ENCODE data around the gene SUGP2. TPM values are rescaled to one million over a fixed set of nuclear protein-coding genes. Genes with fewer than 3 reads are reported as not detected.
"Not testable (repeated sequence)": the region's sequence is repeated elsewhere in the genome, so short reads cannot be mapped to it uniquely, and the experiment has no call there.

SUGP2 gene
- total RNA-seq, 2 donors from 2014 or later: 109 to 127 TPM

DNA sequence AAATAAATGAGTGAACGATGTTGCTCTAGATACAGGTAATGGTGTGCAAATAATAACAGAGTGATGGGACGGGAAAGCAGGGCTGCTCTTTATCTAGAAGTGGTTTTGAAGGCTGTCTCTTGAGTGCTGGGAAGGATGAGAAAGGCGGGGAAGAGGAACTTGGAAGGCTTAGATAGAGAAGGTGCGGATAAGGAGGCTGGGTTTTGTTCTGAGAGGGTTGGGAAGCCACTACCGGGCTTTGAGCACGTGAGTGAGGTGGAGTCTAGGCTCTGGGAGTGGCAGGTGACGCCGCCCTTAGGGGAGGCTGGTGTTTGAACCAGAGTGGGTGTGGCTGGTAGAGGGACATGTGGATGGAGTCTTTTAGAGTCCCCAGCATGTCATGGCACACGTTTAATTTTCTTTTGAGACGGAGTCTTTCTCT, 897 bp upstream of the SUGP2 start:
- H3K4me3 Mint-ChIP-seq: peak overlapping the region; percentile 91
- peak overlapping the region; percentile 89 for H3K27ac Mint-ChIP-seq
- peaks cover 12% of the 10 kb centered on the region for H3K4me1 Mint-ChIP-seq
- no peaks in the 10 kb centered on the region for H3K9me3 ChIP-seq (ENCODE audit: control insufficient read depth, low read length, poor library complexity, severe bottlenecking)
- no peaks in the 10 kb centered on the region for H3K36me3 Mint-ChIP-seq (ENCODE audit: low read depth)
- ATAC-seq: peak; percentile 71
- DNase-seq: peak; percentile 50 to 62 (median 56)
- no peaks in the 10 kb centered on the region for H3K27me3 Mint-ChIP-seq

DNA sequence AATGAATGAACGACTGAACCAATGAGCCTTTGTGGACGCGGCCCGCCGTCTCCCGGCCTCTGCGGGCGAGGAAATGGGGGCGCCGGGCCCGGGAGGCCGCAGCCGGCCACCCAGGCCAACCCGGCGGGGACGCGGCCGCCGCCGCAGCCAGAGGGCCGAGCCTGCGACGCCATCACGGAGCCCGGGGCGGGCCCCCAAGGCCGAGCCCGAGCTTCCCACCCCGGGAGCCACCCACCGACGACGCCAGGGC, 216 bp downstream of the SUGP2 start:
- Mint-ChIP-seq H3K36me3 (ENCODE audit: low read depth) (no peaks in the 10 kb centered on the region), H3K4me3 (peak overlapping the region; percentile 91), H3K4me1 (peaks cover 15% of the 10 kb centered on the region), H3K27me3 (no peaks in the 10 kb centered on the region), H3K27ac (peak overlapping the region; percentile 84)
- no peak for ATAC-seq
- H3K9me3 ChIP-seq (ENCODE audit: control insufficient read depth, low read length, poor library complexity, severe bottlenecking): no peaks in the 10 kb centered on the region
- DNase-seq: peak in 1 of 3 donors; percentile 12

DNA sequence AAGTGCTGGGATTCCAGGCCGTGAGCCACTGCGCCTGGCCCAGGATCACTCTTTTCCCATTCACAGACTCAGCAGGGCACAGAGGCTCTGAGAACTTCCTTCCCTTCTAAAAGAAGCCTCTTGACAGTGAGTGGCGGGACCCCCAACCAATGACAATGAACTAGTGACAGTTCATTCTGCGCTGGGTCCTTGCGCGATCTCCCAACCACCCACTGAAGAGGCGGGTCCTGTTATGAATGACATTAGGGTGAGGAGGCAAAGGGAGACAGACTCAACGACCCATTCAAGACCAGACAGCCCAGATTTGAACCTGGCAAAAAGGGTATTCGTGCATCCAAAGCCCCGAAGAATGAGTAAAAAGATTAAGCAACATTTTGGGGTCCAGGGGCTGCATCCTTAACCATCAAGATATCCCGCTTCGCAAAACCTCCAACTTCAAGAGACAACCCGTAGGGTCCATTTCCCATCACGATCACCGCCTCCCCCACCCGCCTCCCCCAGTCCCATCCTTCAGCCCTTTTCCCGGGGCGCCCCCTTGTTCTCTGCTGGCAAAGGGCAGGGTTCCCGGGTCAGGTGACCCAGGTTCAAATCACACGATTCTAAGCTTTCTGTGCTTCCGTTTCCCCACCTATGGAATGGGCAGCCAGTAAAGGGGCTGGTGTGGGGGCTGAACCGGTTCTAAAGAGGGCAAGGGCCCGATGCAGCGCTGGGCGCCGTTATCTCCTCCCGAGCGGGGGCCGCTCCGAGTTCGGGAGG, 719 bp downstream of the SUGP2 start:
- peak overlapping the region; percentile 84 for H3K27ac Mint-ChIP-seq
- ATAC-seq (peak; percentile 20), DNase-seq (peak in 2 of 3 donors; percentile 35 to 39)
- H3K36me3 Mint-ChIP-seq (ENCODE audit: low read depth): no peaks in the 10 kb centered on the region
- H3K9me3 ChIP-seq (ENCODE audit: control insufficient read depth, low read length, poor library complexity, severe bottlenecking): no peaks in the 10 kb centered on the region
- H3K27me3 Mint-ChIP-seq: no peaks in the 10 kb centered on the region
- H3K4me3 Mint-ChIP-seq: peak overlapping the region; percentile 91
- peaks cover 16% of the 10 kb centered on the region for H3K4me1 Mint-ChIP-seq

DNA sequence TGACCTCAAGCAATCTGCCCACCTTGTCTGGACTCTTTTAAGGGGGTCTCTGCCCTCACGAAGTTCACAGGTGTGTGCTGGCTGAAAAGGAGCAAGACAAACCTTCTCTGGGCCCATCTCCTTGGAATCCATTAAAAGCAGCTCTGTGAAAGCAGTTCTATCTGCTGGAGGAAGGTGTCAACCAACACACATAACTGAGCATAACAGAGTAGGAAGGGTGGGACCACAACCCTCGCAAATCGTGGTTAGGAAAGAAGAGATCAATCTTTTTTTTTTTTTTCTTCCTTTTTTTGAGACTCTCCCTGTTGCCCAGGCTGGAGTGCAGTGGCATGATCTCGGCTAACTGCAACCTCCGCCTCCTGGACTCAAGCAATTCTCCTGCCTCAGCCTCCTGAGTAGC, 1.4 kb downstream of the SUGP2 start:
- Mint-ChIP-seq H3K27ac (peak overlapping the region; percentile 84), H3K36me3 (ENCODE audit: low read depth) (peaks cover 4% of the 10 kb centered on the region), H3K27me3 (no peaks in the 10 kb centered on the region), H3K4me3 (peak overlapping the region; percentile 91), H3K4me1 (peaks cover 21% of the 10 kb centered on the region)
- DNase-seq (no peak), ATAC-seq (no peak)
- no peaks in the 10 kb centered on the region for H3K9me3 ChIP-seq (ENCODE audit: control insufficient read depth, low read length, poor library complexity, severe bottlenecking)

DNA sequence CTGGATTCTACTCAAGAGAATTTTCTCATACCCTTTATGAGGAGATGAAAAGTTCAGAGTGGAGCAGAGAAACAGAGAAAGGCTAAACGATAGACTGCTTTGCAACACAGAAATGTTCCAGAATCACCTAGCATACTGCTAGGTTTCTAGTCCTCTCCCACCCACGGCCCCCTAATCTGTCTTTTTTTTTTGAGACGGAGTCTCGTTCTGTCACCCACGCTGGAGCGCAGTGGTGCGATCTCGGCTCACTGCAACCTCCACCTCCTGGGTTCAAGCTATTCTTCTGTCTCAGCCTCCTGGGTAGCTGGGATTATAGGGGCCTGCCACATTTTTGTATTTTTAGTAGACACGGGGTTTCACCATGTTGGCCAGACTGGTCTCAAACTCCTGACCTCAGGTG, 4.8 kb downstream of the SUGP2 start:
- Mint-ChIP-seq H3K4me1 (peaks cover 24% of the 10 kb centered on the region), H3K4me3 (no peak overlapping the region), H3K36me3 (ENCODE audit: low read depth) (peaks cover 6% of the 10 kb centered on the region), H3K27me3 (no peaks in the 10 kb centered on the region), H3K27ac (no peak overlapping the region)
- no peaks in the 10 kb centered on the region for H3K9me3 ChIP-seq (ENCODE audit: control insufficient read depth, low read length, poor library complexity, severe bottlenecking)
- ATAC-seq (no peak), DNase-seq (no peak)

DNA sequence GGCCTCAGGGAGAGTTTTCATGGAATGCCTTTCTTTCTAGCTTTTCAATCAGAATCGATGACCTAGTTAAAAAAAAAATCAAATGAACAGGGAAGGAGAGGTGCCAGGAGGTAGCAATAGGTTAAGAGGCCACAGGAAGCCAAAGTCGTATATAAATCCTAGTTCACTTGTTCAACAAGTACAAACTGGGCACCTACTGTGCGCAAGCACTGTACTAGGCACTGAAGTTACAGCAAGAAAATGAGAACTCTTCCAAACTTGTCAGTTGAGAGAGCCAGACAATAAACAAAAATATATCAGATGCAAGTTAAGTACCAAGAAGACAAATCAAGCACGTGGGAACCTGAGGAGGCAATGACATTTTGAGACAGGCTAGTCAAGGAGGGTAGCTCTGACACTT, 6.1 kb downstream of the SUGP2 start:
- ATAC-seq: no peak
- H3K9me3 ChIP-seq (ENCODE audit: control insufficient read depth, low read length, poor library complexity, severe bottlenecking): no peaks in the 10 kb centered on the region
- no peaks in the 10 kb centered on the region for H3K27me3 Mint-ChIP-seq
- H3K36me3 Mint-ChIP-seq (ENCODE audit: low read depth): peaks cover 9% of the 10 kb centered on the region
- peaks cover 30% of the 10 kb centered on the region for H3K4me1 Mint-ChIP-seq
- DNase-seq: no peak
- H3K4me3 Mint-ChIP-seq: no peak overlapping the region
- H3K27ac Mint-ChIP-seq: peak overlapping the region; percentile 51

DNA sequence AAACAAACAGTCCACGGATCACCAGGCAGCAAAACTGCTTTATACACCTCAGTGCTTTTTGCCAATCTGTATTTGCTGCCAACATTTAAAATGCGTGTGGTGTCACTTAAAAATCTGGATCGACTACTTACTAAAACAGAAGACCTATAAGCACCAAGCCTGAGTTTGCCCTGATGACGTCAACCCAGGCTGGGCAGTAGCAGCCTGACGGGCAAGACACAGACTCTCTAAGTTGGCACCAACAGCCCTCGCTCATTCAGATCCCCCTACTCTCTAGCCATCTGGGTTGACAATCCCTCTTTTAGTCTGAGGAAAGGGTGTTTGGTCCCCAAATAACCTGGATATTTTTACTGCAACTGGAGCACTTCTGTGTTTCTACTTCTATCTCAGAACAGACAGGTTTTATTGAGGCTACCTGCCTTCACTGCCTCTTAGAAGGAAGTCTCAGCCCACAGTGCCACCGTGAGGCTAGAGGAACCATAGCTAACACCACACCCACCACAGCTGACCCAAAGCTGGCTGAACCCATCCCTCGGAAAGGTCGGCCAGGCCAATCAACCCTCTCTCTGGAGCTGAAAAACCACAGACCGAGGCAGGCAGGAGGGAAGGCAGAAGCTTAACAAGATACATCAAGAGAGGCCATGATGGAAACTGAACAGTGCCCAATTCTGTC, 6.9 kb downstream of the SUGP2 start:
- H3K4me3 Mint-ChIP-seq: peak overlapping the region; percentile 25
- no peak for DNase-seq
- no peaks in the 10 kb centered on the region for H3K27me3 Mint-ChIP-seq
- no peak overlapping the region for H3K27ac Mint-ChIP-seq
- no peaks in the 10 kb centered on the region for H3K9me3 ChIP-seq (ENCODE audit: control insufficient read depth, low read length, poor library complexity, severe bottlenecking)
- peaks cover 9% of the 10 kb centered on the region for H3K36me3 Mint-ChIP-seq (ENCODE audit: low read depth)
- ATAC-seq: no peak
- peaks cover 30% of the 10 kb centered on the region for H3K4me1 Mint-ChIP-seq

DNA sequence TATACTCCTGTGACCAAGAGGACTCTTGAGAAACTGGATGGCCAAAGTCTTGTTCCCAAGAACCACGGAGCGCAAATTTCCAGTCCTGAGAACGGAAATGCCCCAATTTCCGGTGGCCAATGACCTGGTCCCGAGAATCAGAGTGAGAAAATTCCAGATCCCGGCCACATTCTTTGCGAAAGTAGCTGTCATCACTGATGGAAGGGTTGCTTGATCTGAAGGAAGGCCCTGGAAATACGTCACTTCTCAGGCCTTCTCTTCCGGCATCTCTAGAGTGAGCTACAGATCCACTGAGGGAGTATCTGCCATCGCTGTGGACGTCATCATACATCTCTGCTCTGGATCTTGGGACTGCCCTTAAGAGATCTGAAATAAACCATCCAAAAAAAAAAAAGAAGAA, 7.5 kb downstream of the SUGP2 start:
- no peak for DNase-seq
- no peak for ATAC-seq
- H3K4me1 Mint-ChIP-seq: peaks cover 32% of the 10 kb centered on the region
- H3K27ac Mint-ChIP-seq: no peak overlapping the region
- peaks cover 9% of the 10 kb centered on the region for H3K36me3 Mint-ChIP-seq (ENCODE audit: low read depth)
- no peaks in the 10 kb centered on the region for H3K27me3 Mint-ChIP-seq
- H3K4me3 Mint-ChIP-seq: no peak overlapping the region
- no peaks in the 10 kb centered on the region for H3K9me3 ChIP-seq (ENCODE audit: control insufficient read depth, low read length, poor library complexity, severe bottlenecking)

DNA sequence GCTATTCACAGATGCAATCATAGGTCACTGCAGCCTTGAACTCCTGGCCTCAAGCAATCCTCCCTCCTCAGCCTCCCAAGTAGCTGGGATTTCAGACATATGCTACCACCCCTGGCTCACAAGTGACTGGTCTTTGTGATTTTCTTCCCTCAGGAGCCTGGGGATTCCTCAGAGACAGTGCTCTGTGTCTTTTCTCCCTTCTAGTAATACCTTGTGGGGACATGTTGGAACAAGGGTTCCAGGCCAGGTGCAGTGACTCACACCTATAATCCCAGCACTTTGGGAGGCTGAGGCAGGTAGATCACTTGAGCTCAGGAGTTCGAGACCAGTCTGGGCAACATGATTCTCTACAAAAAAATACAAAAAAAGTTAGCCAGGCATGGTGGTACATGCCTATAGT, 9.9 kb downstream of the SUGP2 start:
- H3K9me3 ChIP-seq (ENCODE audit: control insufficient read depth, low read length, poor library complexity, severe bottlenecking); H3K27me3 Mint-ChIP-seq; H3K36me3 Mint-ChIP-seq (ENCODE audit: low read depth); DNase-seq; H3K27ac Mint-ChIP-seq; ATAC-seq; H3K4me3 Mint-ChIP-seq: not testable (repeated sequence)
- peaks cover 34% of the 10 kb centered on the region for H3K4me1 Mint-ChIP-seq

DNA sequence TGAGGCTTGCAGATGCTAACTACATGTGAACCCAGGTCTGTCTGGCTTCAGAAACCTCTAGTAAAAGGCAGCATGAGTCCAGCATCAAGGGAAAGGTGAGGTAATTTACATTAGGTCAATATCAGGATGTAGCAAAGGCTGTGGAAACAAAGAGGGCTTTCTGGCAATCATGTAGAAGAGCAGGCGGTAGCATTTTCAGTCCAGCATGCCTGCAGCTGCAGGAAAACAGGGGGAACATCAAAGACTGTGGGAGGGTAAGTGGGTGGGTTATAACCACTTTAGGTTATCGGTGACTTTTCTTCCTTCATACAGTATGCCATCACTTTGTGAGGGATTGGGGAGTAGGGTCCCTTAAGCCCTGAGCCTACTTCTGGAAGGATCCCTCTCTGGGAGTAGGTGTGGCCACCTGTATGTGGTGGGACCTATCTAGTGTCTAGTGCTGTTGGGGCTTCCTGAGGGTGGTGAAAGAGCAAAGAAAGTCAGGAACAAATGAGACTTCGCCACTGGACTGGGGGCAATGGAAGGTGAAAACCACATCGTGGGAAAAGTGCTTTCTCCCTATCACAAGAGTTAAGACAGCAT, 10.8 kb downstream of the SUGP2 start:
- peaks cover 31% of the 10 kb centered on the region for H3K4me1 Mint-ChIP-seq
- H3K27ac Mint-ChIP-seq: no peak overlapping the region
- no peaks in the 10 kb centered on the region for H3K9me3 ChIP-seq (ENCODE audit: control insufficient read depth, low read length, poor library complexity, severe bottlenecking)
- DNase-seq: no peak
- H3K36me3 Mint-ChIP-seq (ENCODE audit: low read depth): peaks cover 9% of the 10 kb centered on the region
- no peaks in the 10 kb centered on the region for H3K27me3 Mint-ChIP-seq
- H3K4me3 Mint-ChIP-seq: no peak overlapping the region
- no peak for ATAC-seq

DNA sequence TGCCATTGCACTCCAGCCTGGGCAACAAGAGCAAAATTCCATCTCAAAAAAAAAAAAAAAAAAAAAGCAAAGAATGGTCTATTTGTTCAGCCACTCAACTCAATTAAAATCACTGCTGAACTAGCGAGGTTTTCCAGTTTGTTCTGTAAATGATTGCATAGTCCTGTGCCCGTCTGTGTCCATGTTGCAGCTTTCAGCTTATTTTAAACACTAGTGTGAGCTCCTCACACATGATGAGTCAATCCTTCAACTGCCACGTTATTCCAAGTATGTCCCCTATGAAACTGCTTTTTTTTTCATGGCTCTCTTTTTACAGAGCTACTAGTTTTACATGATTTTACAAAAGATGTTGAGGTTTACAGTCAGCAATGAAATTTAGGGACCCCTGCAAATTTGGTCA, 12.2 kb downstream of the SUGP2 start:
- DNase-seq (no peak), ATAC-seq (no peak)
- Mint-ChIP-seq H3K36me3 (ENCODE audit: low read depth) (peaks cover 8% of the 10 kb centered on the region), H3K4me1 (peaks cover 22% of the 10 kb centered on the region), H3K4me3 (no peak overlapping the region), H3K27me3 (no peaks in the 10 kb centered on the region), H3K27ac (no peak overlapping the region)
- H3K9me3 ChIP-seq (ENCODE audit: control insufficient read depth, low read length, poor library complexity, severe bottlenecking): no peaks in the 10 kb centered on the region

DNA sequence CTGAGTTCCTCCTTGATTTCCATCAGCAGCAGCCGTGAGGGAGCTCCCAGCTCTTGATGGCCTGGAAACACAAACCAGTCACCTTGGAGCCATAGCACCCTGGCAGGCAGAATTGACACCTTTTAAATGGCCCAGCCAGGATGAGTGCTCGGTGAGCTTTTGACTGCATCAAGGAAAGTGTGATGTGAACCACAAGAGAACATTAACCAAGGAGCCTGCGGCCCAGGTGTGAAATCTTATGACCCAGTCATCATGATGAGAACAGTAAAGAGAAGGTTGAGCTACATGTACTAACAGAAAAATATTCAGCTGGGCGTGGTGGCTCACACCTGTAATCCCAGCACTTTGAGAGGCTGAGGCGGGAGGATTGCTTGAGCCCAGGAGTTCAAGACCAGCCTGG, 22.8 kb downstream of the SUGP2 start:
- Mint-ChIP-seq H3K4me1 (peaks cover 4% of the 10 kb centered on the region), H3K4me3 (no peak overlapping the region)
- ATAC-seq: no peak

DNA sequence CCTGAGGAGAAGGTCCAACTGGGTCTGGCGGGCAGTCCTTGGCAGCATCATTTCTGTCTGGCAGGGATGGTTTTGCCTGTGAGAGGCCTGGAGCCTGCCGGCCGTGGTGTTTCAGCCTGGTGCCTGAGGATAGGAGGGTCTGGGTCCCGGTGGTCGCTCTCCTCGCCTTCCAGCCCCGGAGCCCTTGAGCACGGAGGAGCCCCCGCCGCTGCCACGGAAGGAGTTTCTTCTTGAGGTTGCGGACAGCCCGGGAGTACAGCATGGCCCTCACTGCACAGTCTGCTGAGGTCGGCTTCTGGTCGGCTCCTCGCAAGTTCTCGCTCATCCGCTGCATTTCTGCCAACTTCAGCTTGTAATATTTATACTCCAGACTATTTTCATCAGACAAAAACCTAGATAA, 23.4 kb downstream of the SUGP2 start:
- Mint-ChIP-seq H3K27ac (no peak overlapping the region), H3K27me3 (no peaks in the 10 kb centered on the region), H3K36me3 (ENCODE audit: low read depth) (peaks cover 8% of the 10 kb centered on the region), H3K4me3 (no peak overlapping the region), H3K4me1 (peaks cover 4% of the 10 kb centered on the region)
- ATAC-seq: no peak
- DNase-seq: no peak
- H3K9me3 ChIP-seq (ENCODE audit: control insufficient read depth, low read length, poor library complexity, severe bottlenecking): no peaks in the 10 kb centered on the region

More for the DNA sequence above, 22.8 kb downstream of the SUGP2 start:
- Mint-ChIP-seq H3K36me3 (ENCODE audit: low read depth) (peaks cover 8% of the 10 kb centered on the region), H3K27ac (no peak overlapping the region), H3K27me3 (no peaks in the 10 kb centered on the region)
- H3K9me3 ChIP-seq (ENCODE audit: control insufficient read depth, low read length, poor library complexity, severe bottlenecking): no peaks in the 10 kb centered on the region
- DNase-seq: no peak

DNA sequence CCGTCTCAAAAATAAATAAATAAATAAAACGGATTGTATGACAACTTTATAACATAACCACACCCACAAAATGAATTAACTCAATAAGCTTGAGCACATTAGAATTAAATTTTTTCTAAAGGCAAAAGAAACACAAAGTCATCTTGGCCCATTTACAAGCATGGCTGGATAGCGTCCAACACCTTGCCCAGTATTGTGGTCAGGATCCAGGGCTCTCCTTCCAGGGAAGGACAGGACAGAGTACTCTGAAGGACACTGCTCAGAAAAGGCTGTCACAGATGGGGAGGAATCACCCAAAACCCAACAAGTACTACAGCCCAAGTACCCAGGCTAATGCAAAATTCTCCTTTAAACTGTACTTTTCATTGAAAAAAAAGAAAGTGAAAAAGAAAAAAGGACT, 27.1 kb downstream of the SUGP2 start:
- no peak overlapping the region for H3K4me3 Mint-ChIP-seq
- peaks cover 2% of the 10 kb centered on the region for H3K36me3 Mint-ChIP-seq (ENCODE audit: low read depth)

More for the DNA sequence above, 27.1 kb downstream of the SUGP2 start:
- Mint-ChIP-seq H3K27ac (no peak overlapping the region), H3K27me3 (no peaks in the 10 kb centered on the region), H3K4me1 (peaks cover 7% of the 10 kb centered on the region)
- ATAC-seq (no peak), DNase-seq (no peak)
- no peaks in the 10 kb centered on the region for H3K9me3 ChIP-seq (ENCODE audit: control insufficient read depth, low read length, poor library complexity, severe bottlenecking)

Data from T-helper 17 cell (primary cell).